ENCODE measurements around the gene PLCD4. TPM values are rescaled to one million over a fixed set of nuclear protein-coding genes. Genes with fewer than 3 reads are reported as not detected.

PLCD4 gene
- total and polyA plus RNA-seq, 10 of the 15 experiments (the other 5 are each of a cell fraction or from before 2014, with no cell fraction given) = under 0.01 to 1.5 (median 0.23) TPM; not detected in 2

DNA sequence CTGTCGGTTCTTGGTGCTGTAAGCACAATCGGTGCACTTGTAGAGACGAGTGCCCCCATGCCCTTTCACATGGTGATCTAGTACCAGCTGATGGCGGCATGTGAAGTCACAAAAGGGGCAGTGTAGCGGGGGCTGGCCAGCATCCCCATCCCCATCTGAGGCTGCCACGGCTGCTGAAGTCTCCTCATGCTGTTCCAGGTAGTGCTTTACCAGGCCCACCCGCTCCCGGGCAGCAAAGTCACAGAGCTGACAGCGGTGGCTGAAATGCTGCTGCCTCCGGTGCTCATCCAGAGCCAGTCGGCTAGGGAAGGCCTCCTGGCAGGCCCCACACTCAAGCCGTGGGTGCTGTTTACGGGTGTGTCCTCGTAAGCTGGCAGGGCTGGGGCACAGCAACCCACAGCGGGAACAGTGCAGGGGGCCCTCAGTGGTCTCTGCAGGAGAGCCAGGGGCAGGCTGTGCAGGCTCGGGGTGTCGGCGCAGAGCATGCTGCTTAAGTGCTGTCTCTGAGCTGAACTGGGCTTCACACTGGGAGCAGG, 34.5 kb downstream of the PLCD4 start:
- H3K27ac ChIP-seq (ENCODE audit: control insufficient read depth, insufficient read depth) = no peak overlapping the region
- ChIA-PET CTCF (no interaction called here), RAD21 (ENCODE audit: unreplicated experiment) (no interaction called here), SMC1A (ENCODE audit: uncharacterized antibody, unreplicated experiment) (no interaction called here), POLR2A (no interaction called here)
- H2AFZ ChIP-seq (ENCODE audit: control insufficient read depth, low read depth, low read length) = no peak overlapping the region
- in situ Hi-C loops (cut with MboI) = no loop called here
- 92% methylated on average over 18 of the region's 18 CpGs for WGBS (ENCODE audit: insufficient coverage, insufficient replicate concordance, low lambda C conversion rate, missing lambda C conversion rate)
- no peaks in the 10 kb centered on the region for H3K27me3 ChIP-seq (replicated peaks in 1 of 2; ENCODE audit: control insufficient read depth in 2 of 2, insufficient read depth in 2 of 2, low read length in 1 of 2)
- intact Hi-C loops (cut with micrococcal nuclease; ENCODE audit: unreplicated experiment) = no loop called here
- H3K4me1 ChIP-seq (ENCODE audit: control insufficient read depth, insufficient read depth, low read length) = no peaks in the 10 kb centered on the region
- BruUV-seq (replicated peaks) = no TSS peak
- TF ChIP-seq GABPA (IDR thresholded peaks at IDR 0.05; ENCODE audit: low read depth) (no peak), POLR2A (IDR thresholded peaks at IDR 0.05; ENCODE audit: low read depth, low read length) (peak; percentile 45)
- H3K36me3 ChIP-seq (ENCODE audit: control insufficient read depth in 2 of 2, insufficient read depth in 2 of 2, low read length in 1 of 2) = peaks cover 27 to 34% of the 10 kb centered on the region in 2 experiments
- H3K4me2 ChIP-seq (ENCODE audit: control insufficient read depth, insufficient read depth) = no peak overlapping the region
- ATAC-seq (no peak), DNase-seq (ENCODE audit: low read depth, low spot score) (no peak), FAIRE-seq (no peak)
- H3K4me3 ChIP-seq = no peak overlapping the region
- no peak overlapping the region for H3K9ac ChIP-seq (ENCODE audit: control insufficient read depth, insufficient read depth, low read length)
- no peaks in the 10 kb centered on the region for H3K9me3 ChIP-seq (replicated peaks; ENCODE audit: control insufficient read depth, insufficient read depth, low read length)
- H4K20me1 ChIP-seq (ENCODE audit: control insufficient read depth, insufficient read depth) = no peaks in the 10 kb centered on the region
- no peaks in the 10 kb centered on the region for H3K79me2 ChIP-seq (ENCODE audit: control insufficient read depth, insufficient read depth, low read length)

DNA sequence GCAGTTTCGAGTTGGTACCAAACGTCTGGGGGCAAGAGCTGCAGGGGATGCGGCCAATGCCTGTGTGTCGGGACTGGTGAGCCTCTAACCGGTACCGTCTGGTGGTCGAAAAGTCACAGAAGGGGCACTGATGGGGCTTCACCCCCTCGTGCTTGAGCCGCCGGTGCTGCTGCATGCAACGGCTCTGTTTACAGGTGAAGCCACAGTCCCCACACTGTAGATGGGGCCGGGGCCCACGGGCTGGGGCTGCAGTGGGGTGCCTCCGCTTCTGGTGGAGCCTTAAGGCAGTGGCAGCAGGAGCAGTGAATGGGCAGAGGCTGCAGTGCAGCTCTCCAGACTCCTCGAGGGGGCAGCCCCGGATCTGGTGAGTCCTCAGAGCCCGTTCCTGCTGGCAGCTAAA, 35.1 kb downstream of the PLCD4 start:
- ChIA-PET POLR2A (no interaction called here), CTCF (no interaction called here), RAD21 (ENCODE audit: unreplicated experiment) (no interaction called here), SMC1A (ENCODE audit: uncharacterized antibody, unreplicated experiment) (no interaction called here)
- Histone ChIP-seq H4K20me1 (ENCODE audit: control insufficient read depth, insufficient read depth) (no peaks in the 10 kb centered on the region), H3K9ac (ENCODE audit: control insufficient read depth, insufficient read depth, low read length) (no peak overlapping the region), H2AFZ (ENCODE audit: control insufficient read depth, low read depth, low read length) (no peak overlapping the region), H3K4me1 (ENCODE audit: control insufficient read depth, insufficient read depth, low read length) (no peaks in the 10 kb centered on the region), H3K4me3 (no peak overlapping the region), H3K79me2 (ENCODE audit: control insufficient read depth, insufficient read depth, low read length) (no peaks in the 10 kb centered on the region), H3K4me2 (ENCODE audit: control insufficient read depth, insufficient read depth) (no peak overlapping the region), H3K9me3 (replicated peaks; ENCODE audit: control insufficient read depth, insufficient read depth, low read length) (no peaks in the 10 kb centered on the region), H3K27me3 (replicated peaks in 1 of 2; ENCODE audit: control insufficient read depth in 2 of 2, insufficient read depth in 2 of 2, low read length in 1 of 2) (no peaks in the 10 kb centered on the region), H3K27ac (ENCODE audit: control insufficient read depth, insufficient read depth) (no peak overlapping the region), H3K36me3 (ENCODE audit: control insufficient read depth in 2 of 2, insufficient read depth in 2 of 2, low read length in 1 of 2) (peaks cover 29 to 34% of the 10 kb centered on the region in 2 experiments)
- FAIRE-seq = no peak
- no peak for ATAC-seq
- no TSS peak for BruUV-seq (replicated peaks)
- DNase-seq (ENCODE audit: low read depth, low spot score) = no peak
- 100% methylated on average over 17 of the region's 17 CpGs for WGBS (ENCODE audit: insufficient coverage, insufficient replicate concordance, low lambda C conversion rate, missing lambda C conversion rate)
- in situ Hi-C loops (cut with MboI) = no loop called here
- intact Hi-C loops (cut with micrococcal nuclease; ENCODE audit: unreplicated experiment) = no loop called here
- TF ChIP-seq, protein P1, sequence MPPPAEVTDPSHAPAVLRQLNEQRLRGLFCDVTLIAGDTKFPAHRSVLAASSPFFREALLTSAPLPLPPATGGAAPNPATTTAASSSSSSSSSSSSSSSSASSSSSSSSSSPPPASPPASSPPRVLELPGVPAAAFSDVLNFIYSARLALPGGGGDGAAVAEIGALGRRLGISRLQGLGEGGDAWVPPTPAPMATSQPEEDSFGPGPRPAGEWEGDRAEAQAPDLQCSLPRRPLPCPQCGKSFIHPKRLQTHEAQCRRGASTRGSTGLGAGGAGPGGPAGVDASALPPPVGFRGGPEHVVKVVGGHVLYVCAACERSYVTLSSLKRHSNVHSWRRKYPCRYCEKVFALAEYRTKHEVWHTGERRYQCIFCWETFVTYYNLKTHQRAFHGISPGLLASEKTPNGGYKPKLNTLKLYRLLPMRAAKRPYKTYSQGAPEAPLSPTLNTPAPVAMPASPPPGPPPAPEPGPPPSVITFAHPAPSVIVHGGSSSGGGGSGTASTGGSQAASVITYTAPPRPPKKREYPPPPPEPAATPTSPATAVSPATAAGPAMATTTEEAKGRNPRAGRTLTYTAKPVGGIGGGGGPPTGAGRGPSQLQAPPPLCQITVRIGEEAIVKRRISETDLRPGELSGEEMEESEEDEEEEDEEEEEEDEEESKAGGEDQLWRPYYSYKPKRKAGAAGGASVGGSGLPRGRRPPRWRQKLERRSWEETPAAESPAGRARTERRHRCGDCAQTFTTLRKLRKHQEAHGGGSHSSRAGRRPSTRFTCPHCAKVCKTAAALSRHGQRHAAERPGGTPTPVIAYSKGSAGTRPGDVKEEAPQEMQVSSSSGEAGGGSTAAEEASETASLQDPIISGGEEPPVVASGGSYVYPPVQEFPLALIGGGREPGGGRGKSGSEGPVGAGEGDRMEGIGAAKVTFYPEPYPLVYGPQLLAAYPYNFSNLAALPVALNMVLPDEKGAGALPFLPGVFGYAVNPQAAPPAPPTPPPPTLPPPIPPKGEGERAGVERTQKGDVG (CRISPR knock-in tag; IDR thresholded peaks at IDR 0.05) = no peak
- TF ChIP-seq, protein P2, sequence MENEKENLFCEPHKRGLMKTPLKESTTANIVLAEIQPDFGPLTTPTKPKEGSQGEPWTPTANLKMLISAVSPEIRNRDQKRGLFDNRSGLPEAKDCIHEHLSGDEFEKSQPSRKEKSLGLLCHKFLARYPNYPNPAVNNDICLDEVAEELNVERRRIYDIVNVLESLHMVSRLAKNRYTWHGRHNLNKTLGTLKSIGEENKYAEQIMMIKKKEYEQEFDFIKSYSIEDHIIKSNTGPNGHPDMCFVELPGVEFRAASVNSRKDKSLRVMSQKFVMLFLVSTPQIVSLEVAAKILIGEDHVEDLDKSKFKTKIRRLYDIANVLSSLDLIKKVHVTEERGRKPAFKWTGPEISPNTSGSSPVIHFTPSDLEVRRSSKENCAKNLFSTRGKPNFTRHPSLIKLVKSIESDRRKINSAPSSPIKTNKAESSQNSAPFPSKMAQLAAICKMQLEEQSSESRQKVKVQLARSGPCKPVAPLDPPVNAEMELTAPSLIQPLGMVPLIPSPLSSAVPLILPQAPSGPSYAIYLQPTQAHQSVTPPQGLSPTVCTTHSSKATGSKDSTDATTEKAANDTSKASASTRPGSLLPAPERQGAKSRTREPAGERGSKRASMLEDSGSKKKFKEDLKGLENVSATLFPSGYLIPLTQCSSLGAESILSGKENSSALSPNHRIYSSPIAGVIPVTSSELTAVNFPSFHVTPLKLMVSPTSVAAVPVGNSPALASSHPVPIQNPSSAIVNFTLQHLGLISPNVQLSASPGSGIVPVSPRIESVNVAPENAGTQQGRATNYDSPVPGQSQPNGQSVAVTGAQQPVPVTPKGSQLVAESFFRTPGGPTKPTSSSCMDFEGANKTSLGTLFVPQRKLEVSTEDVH (IDR thresholded peaks at IDR 0.05; ENCODE audit: low read depth, partially characterized antibody) = no peak
- TF ChIP-seq NFXL1 (IDR thresholded peaks at IDR 0.05; ENCODE audit: borderline replicate concordance) (no peak), WRNIP1 (IDR thresholded peaks at IDR 0.05; ENCODE audit: borderline replicate concordance, low read depth, low read length) (no peak), SUZ12 (IDR thresholded peaks at IDR 0.05; ENCODE audit: unreplicated experiment) (no peak), DPF2 (IDR thresholded peaks at IDR 0.05) (no peak), SMAD1 (IDR thresholded peaks at IDR 0.05; ENCODE audit: low read depth, partially characterized antibody) (no peak), NR2C1 (IDR thresholded peaks at IDR 0.05) (no peak)
- TF ChIP-seq, protein P3, sequence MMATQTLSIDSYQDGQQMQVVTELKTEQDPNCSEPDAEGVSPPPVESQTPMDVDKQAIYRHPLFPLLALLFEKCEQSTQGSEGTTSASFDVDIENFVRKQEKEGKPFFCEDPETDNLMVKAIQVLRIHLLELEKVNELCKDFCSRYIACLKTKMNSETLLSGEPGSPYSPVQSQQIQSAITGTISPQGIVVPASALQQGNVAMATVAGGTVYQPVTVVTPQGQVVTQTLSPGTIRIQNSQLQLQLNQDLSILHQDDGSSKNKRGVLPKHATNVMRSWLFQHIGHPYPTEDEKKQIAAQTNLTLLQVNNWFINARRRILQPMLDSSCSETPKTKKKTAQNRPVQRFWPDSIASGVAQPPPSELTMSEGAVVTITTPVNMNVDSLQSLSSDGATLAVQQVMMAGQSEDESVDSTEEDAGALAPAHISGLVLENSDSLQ (IDR thresholded peaks at IDR 0.05) = no peak

Data from GM12878 (cell line).